HG02763 (cell line): ENCODE measurements around the gene SLC1A5.
"Not testable (repeated sequence)": the region's sequence is repeated elsewhere in the genome, so short reads cannot be mapped to it uniquely, and the experiment has no call there.

Source experiments
- ATAC-seq: cut with Tn5 transposase; IDR thresholded peaks from one replicate; pipeline ENCODE4 v1.9.1; 2021; ENCODE audit warnings: mild to moderate bottlenecking, moderate library complexity; ENCODE audit not compliant: unreplicated experiment

The SLC1A5 gene

GRCh38 chr19:46802152-46802551, 13.8 kb upstream of the SLC1A5 start:
- no peak for ATAC-seq

GRCh38 chr19:46798713-46799112, 10.3 kb upstream of the SLC1A5 start:
- no peak for ATAC-seq

- no peak for ATAC-seq
Measured at GRCh38 chr19:46797881-46798280, 9.5 kb upstream of the SLC1A5 start.

GRCh38 chr19:46791944-46792343, 3.5 kb upstream of the SLC1A5 start:
- no peak for ATAC-seq

GRCh38 chr19:46789371-46789770, 977 bp upstream of the SLC1A5 start:
- ATAC-seq: no peak

DNA sequence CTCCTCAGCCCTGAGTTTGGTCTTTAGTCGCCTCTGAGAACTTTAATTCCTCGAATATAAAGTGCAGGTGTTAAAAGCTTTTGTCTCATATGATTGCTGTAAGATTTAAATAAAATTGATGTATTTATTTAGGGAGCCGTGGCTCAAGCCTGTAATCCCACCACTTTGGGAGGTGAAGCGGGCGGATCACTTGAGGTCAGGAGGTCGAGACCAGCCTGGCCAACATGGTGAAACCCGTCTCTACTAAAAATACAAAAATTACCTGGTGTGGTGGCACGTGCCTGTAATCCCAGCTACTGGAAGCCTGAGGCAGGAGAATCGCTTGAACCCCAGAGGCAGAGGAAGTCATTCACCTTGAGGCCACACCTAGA, 559 bp upstream of the SLC1A5 start:
- no peak for ATAC-seq

GRCh38 chr19:46787331-46788261, 798 bp downstream of the SLC1A5 start:
- ATAC-seq: no peak

GRCh38 chr19:46787040-46787330, 1.4 kb downstream of the SLC1A5 start:
- ATAC-seq: no peak

GRCh38 chr19:46786236-46787039, 2.0 kb downstream of the SLC1A5 start:
- ATAC-seq: peak; percentile 33

DNA sequence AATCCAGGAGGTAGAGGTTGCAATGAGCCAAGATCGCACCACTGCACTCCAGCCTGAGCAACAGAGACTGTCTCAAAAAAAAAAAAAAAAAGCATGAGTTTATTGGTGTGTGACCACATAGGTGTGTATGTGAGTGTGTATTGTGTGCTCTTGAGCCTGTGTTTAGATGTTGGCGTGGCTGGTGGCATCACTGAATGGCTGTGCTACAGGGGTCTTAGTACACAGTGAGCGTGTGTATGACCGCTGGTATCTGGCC, 2.5 kb downstream of the SLC1A5 start:
- no peak for ATAC-seq

GRCh38 chr19:46785054-46785979, 3.1 kb downstream of the SLC1A5 start:
- no peak for ATAC-seq

- no peak for ATAC-seq
Measured at GRCh38 chr19:46784262-46785053, 3.9 kb downstream of the SLC1A5 start.

DNA sequence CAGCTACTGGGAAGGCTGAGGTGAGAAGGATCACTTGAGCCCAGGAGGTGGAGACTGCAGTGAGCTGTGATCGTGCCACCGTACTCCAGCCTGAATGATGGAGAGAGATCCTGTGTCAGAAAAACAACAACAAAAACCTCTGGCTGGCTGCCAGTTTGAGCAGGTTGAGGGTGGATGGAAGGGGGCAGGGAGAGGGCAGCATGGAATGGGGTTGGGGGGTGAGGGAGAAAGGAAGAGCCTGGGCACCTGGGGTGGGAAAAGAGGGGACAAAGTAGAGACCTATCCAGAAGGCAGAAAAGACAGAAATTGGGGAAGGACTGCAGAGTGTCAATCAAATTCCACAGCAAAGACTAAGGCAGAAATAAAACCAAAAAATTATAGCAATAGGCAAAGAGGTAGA, 4.7 kb downstream of the SLC1A5 start:
- no peak for ATAC-seq

GRCh38 chr19:46782355-46783019, 5.9 kb downstream of the SLC1A5 start:
- no peak for ATAC-seq

DNA sequence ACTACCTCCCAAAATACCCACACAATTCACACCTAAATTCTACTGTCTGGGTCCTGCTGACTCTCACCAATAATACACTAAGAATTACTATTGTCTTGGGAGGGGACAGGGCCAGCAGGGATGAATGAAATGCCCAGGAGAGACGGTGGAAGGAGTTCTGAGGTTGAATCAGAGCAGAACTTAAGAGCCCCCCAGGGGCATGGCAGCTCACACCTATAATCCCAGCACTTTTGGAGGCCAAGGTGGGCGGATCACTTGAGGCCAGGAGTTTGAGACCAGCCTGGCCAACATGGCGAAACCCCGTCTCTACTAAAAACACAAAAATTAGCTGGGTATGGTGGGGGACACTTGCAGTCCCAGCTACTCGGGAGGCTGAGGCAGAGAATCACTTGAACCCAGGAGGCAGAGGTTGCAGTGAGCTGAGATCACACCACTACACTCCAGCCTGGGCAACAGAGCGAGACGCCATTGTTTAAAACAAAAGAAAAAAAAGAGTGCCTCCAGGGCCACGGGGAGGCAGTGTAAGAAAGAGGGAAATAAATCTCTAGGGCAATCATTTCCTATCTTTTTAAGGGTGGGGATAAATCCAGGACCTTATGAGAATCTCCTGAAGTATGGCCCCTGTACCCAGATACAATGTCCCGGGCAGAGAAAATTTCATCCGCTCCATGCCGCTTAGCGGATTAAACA, 10.3 kb downstream of the SLC1A5 start:
- not testable (repeated sequence) for ATAC-seq

DNA sequence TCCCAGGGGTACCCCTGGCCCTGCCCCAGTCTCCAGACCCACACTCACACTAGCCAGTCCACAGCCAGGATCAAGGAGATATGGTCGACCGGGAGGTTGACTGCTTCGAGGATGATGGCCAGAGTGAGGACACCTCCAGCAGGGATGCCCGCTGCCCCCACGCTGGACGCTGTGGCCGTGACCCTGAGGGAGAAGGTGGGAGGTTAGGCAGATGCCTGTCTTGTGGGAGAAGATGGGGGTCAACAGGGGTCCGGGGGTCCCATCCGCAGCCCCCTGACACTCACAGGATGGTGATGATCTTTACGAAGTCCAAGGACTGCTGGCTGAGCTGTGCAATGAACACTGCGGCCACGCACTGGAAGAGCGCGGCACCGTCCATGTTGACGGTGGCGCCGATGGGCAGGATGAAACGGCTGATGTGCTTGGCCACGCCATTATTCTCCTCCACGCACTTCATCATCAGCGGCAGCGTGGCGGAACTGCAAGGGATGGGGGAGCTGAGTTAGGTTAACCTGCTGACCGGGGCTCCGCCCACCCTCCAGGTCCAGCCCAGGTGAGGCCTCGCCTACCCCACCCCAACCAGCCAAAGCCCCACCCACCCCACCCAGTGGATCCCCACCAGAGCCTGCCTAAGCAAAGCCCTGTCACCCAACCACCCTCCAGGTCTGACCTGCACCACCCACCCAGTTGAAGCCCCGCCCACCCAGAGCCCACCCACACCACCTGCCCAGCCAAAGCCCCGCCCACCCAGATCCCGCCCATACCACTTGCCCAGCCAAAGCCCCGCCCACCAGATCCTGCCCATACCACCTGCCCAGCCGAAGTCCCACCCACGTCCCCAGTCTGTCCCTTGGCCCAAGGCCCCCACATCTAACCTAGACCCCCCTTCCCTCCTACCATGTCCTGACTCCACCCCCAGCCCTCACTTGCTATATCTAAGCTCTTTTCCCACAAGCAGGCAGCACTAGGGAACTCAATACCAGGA, 11.2 kb downstream of the SLC1A5 start:
- ATAC-seq: no peak

GRCh38 chr19:46775642-46776258, 12.6 kb downstream of the SLC1A5 start:
- no peak for ATAC-seq

GRCh38 chr19:46773018-46773399, 15.4 kb downstream of the SLC1A5 start:
- no peak for ATAC-seq
